ENCODE data around the gene TXLNG.
A peak's percentile ranks its signal among the peaks of the same experiment; 100 is the strongest.
"Not testable (repeated sequence)": the region's sequence is repeated elsewhere in the genome, so short reads cannot be mapped to it uniquely, and the experiment has no call there.

Gene TXLNG

DNA sequence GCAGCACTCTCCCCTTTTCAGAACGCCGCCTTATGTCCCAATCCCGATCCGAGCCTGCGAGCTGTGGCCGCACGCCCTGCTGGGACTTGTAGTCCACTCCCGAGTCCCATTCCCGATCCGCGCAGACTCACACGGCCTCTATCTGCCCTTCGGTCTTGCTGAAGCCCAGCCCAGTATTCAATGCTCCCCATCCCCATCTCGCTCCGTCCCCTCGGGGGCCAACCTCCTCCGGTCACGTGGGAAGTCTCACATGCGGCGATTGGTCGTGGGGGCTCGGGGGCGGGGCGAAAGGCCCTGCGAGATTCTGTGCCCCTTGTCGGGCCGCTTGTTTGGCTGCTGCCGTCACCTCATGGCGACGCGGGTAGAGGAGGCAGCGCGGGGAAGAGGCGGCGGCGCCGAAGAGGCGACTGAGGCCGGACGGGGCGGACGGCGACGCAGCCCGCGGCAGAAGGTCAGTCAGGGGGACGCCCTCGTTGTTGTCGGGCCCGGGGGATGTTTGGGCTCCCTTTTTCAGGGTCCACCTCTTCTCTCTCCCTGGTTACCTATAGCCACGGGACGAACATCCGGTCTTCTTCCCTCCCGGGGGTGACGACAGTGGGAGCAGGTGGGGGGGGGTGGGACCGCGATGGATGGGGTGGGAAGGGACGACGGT, at the start of gene TXLNG:
TSS of gene TXLNG (plus strand) at position 328 of the 652 bp plus-strand sequence. CDS start at position 350, 22 bp downstream.
- peak; percentile 89 for DNase-seq

GRCh38 chrX:16737024-16737423, 49.2 kb upstream of the TXLNG start:
- DNase-seq = no peak

- DNase-seq = no peak
Measured at GRCh38 chrX:16739574-16739973, 46.7 kb upstream of the TXLNG start.

- DNase-seq = no peak
Measured at GRCh38 chrX:16743604-16744325, 42.5 kb upstream of the TXLNG start.

DNA sequence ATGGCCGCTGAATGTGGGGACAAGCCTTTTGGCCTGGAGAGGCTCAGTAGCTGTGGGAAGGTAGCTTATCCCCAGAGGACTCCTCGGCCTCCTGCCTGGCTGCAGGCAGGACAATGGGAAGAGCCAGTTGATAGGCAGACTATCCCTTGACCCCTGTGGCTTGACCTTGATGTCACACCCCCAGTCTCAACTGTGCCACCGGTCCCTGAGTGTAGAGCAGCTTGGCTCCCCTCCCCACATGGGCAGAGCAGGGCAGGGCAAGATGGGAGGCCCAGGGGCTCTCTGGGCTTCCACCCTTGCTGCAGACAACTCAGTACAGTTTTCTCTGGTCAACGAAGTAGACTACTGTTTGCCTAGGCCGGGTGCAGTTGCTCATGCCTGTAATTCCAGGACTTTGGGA, 41.2 kb upstream of the TXLNG start:
- no peak for DNase-seq

GRCh38 chrX:16745659-16746058, 40.6 kb upstream of the TXLNG start:
- no peak for DNase-seq

GRCh38 chrX:16748425-16748824, 37.8 kb upstream of the TXLNG start:
- DNase-seq = no peak

GRCh38 chrX:16750136-16750535, 36.1 kb upstream of the TXLNG start:
- no peak for DNase-seq

DNA sequence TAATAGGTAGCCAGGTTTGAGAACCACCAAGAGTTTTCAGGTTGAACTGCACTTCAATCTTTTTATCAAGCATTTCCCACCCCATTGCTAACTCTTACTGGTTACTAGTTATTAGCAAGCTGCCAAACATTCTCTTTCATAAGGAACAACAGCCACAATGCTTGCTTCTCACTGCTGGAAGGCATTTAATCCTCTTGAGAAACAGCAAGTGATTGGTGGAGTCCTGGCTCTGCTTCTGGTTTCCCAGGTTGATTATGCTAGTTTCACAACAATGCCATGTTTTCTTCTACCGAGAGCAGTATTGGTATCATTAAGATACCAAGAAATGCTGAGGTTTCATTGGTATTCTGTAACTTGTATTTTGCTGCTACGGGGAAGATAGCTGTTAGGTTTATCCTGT, 32.2 kb upstream of the TXLNG start:
- no peak for DNase-seq

DNA sequence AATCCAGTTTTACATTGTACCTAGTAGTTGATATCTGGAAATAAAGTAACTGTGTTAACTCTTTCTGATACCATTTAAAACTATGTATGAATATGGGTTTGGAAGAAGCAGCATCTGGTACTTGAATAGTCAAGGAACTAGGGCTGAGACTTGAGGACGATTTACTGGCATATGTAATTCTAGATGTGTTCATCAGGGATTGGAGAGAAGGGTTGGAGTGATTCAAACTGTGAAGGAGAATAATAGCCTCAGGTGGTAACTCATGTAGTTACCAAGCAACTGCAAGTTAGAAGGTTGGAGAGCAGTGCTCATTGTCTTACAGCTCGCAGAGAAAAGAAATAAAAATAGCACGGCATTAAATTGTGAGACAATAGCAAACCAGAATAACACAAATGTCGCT, 29.5 kb upstream of the TXLNG start:
- peak; percentile 17 for DNase-seq

GRCh38 chrX:16761500-16761899, 24.8 kb upstream of the TXLNG start:
- not testable (repeated sequence) for DNase-seq

GRCh38 chrX:16762579-16762978, 23.7 kb upstream of the TXLNG start:
- no peak for DNase-seq

DNA sequence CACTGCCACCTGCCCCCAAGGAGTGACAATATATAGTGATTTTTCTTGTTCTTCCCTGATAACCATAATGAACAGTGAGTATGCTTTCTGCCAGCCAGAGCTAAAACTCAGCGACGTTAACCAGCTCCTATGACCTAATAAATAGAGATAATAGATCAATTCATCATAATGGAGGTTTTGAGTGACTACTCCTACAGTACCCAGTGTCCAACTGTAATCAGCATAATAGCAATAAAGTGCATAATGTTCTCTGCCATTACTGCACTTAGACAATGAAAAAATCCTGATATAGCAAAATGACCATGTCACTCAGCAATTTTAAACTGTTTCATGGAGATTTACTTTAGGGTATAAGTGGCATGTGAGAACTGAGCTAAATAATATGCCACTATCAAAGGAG, 20.7 kb upstream of the TXLNG start:
- DNase-seq = peak; percentile 80

DNA sequence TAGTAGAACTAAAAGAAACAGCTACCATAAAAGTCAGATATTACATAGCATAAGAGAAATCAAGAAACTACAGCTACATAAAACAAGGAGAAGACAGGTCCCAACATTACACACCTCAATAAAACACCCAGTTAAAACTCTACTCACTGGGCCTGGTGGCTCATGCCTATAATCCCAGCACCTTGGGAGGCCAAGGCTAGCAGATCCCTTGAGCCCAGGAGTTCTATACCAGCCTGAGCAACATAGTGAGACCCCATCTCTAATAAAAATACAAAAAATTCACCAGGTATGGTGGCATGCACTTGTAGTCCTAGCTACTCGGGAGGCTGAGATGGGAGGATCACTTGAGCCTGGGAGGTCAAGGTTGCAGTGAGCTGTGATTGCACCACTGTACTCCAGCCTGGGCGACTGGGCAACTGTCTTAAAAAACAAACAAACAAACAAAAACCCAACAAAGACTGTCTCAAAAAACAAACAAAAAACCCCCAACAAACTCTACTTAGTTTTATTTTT, 15.2 kb upstream of the TXLNG start:
- DNase-seq = no peak

DNA sequence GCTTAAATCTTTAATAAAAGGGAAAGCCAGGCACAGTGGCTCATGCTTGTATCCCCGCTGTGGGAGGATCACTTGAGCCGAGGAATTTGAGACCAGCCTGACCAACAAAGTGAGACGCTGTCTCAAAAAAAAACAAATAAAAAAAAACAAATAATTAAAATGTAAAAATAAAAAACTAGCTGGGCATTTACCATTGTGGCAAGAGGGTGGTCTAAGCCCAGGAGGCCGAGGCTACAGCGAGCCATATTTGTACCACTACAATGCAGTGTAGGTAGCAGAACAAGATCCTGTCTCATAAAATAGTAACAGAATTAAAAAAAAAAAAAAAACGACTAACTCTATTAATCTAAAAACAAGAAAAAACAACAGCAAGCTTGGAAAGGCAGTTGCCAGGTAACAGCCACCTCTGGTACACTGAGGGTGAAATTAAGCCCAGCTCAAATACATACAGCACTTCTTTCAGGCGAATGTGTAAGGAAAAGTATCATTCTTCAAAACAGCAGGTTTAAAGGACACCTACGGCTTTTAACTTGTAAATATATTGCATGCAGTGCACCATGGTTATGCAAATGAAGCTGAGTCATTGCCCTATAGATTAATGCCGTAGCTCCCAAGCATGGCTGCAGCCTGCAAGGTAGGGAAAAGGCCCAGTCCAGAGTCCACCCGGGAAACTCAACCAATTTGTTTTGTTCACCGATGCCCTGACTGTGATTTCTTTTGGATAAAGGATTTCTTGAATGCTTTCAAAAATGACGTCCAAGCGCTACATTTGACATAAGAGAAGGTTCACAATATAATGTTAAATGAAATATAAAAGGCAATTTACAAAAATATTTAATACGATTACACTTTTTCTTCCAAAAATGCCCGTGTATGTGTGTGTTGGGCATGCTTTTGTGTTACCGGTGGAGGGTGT, 14.5 kb upstream of the TXLNG start:
- no peak for DNase-seq

DNA sequence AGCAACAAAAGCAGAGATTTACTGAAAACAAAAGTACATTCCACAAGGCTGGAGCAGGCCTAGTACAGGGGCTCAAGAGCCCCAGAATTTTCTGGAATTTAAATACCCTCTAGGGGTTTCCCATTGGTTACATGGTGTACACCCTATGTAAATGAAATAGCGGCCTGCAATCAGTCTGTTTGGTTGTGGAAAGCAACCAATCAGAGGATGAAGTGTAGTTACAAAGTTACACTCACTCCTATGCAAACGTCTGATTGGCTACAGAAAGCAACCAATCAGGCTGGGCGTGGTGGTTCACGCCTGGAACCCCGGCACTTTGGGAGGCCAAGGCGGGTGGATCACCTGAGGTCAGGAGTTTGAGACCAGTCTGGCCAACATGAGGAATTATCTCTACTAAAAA, 13.8 kb upstream of the TXLNG start:
- no peak for DNase-seq

GRCh38 chrX:16774746-16775145, 11.5 kb upstream of the TXLNG start:
- DNase-seq = no peak

DNA sequence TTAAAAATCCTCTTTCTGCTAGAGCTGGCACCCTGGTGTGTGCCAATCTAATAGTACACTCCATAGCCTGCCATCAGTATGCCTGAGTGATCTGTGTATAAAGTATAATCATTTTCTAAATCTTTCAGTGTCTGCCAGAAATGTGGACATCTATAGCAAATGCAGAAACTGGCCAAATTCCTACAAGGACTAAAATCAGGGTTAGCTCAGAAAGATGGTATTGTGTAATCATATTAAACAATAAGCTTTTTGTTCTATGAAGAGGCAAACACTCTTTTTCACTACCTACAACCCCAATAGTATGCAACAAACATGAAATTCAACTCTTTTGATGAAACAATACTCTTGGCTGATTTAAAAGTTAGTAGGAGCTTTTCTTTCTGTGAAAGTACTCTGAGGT, 7.7 kb upstream of the TXLNG start:
- no peak for DNase-seq

DNA sequence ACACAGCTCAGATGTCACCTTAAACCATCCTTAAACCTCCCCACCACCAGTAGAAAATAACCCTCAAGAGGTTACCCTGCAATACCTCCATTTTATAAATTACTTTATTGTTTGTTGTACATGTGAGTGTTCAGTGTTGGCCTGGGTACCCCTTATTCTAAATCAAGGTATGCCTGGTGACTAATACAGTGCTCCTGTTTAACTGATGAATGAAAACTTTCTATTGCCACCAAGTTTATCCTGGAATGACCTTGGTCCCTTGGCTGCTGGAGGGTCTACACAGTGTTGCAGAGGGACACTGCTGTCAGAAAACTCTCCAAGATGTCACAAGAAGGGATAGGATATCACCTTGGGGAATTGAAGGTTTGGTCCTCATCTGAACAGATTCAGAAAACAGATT, 7.3 kb upstream of the TXLNG start:
- DNase-seq = no peak

DNA sequence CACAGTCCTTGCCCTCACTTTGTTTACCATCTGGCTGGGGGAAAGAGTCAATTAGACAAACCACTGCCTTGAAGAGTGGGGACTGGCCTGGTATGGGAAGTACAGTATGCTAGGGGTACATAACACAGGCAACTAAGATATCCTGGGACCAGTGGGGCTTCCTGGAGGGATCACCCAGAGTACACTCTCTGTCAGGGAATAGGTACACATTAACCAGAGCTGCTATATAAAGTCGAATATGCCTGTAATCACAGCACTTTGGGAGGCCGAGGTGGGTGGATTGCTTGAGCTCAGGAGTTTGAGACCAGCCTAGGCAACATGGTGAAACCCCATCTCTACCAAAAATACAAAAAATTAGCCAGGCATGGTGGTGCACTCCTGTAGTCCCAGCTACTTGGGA, 6.5 kb upstream of the TXLNG start:
- not testable (repeated sequence) for DNase-seq

- DNase-seq = no peak
Measured at GRCh38 chrX:16783452-16783851, 2.8 kb upstream of the TXLNG start.

GRCh38 chrX:16784440-16784839, 1.8 kb upstream of the TXLNG start:
- DNase-seq = not testable (repeated sequence)

Data from NCI-H1436 treated with DMSO at 0.1 percent for 48 hours (cell line).